ENCODE measurements around the gene ABCC11. TPM values are rescaled to one million over a fixed set of nuclear protein-coding genes. Genes with fewer than 3 reads are reported as not detected.
"Not testable (repeated sequence)": the region's sequence is repeated elsewhere in the genome, so short reads cannot be mapped to it uniquely, and the experiment has no call there.

The ABCC11 gene
- total RNA-seq, 1 donor from 2014 or later, result 0.05 TPM

- no peak for DNase-seq (ENCODE audit: low read depth)
These were observed 1.3 kb downstream of the ABCC11 start for GRCh38 chr16:48246066-48246465.

- no peak for DNase-seq (ENCODE audit: low read depth)
These were observed 2.5 kb downstream of the ABCC11 start for GRCh38 chr16:48244863-48245195.

GRCh38 chr16:48244080-48244862 is 3.1 kb downstream of the ABCC11 start, which contains the start of gene LONP2:
Gene LONP2, plus strand, starts transcription at chr16:48244300. Its CDS starts 89 bp downstream, at chr16:48244389.
- DNase-seq (ENCODE audit: low read depth), result peak; percentile 77

- DNase-seq (ENCODE audit: low read depth), result not testable (repeated sequence)
These were observed 7.2 kb downstream of the ABCC11 start for GRCh38 chr16:48240147-48240546.

GRCh38 chr16:48236286-48236685 is 11.1 kb downstream of the ABCC11 start:
- DNase-seq (ENCODE audit: low read depth), result no peak

GRCh38 chr16:48235556-48236136 is 11.7 kb downstream of the ABCC11 start:
- no peak for DNase-seq (ENCODE audit: low read depth)

- DNase-seq (ENCODE audit: low read depth), result no peak
These were observed 12.2 kb downstream of the ABCC11 start for GRCh38 chr16:48235058-48235555.

- DNase-seq (ENCODE audit: low read depth), result no peak
These were observed 12.7 kb downstream of the ABCC11 start for GRCh38 chr16:48234630-48235029.

GRCh38 chr16:48232493-48233040 is 14.8 kb downstream of the ABCC11 start:
- DNase-seq (ENCODE audit: low read depth), result no peak

- DNase-seq (ENCODE audit: low read depth), result peak; percentile 22
These were observed 15.4 kb downstream of the ABCC11 start for GRCh38 chr16:48231727-48232492.

GRCh38 chr16:48225456-48225855 is 21.9 kb downstream of the ABCC11 start:
- DNase-seq (ENCODE audit: low read depth), result no peak

- no peak for DNase-seq (ENCODE audit: low read depth)
These were observed 23.8 kb downstream of the ABCC11 start for GRCh38 chr16:48223490-48223889.

- no peak for DNase-seq (ENCODE audit: low read depth)
These were observed 26.4 kb downstream of the ABCC11 start for GRCh38 chr16:48220891-48221290.

GRCh38 chr16:48218473-48218872 is 28.9 kb downstream of the ABCC11 start:
- DNase-seq (ENCODE audit: low read depth), result no peak

- DNase-seq (ENCODE audit: low read depth), result no peak
These were observed 29.6 kb downstream of the ABCC11 start for GRCh38 chr16:48217708-48218107.

GRCh38 chr16:48215738-48216137 is 31.6 kb downstream of the ABCC11 start:
- DNase-seq (ENCODE audit: low read depth), result no peak

GRCh38 chr16:48212033-48212432 is 35.3 kb downstream of the ABCC11 start:
- DNase-seq (ENCODE audit: low read depth), result no peak

GRCh38 chr16:48210747-48211146 is 36.6 kb downstream of the ABCC11 start:
- DNase-seq (ENCODE audit: low read depth), result no peak

- no peak for DNase-seq (ENCODE audit: low read depth)
These were observed 40.6 kb downstream of the ABCC11 start for GRCh38 chr16:48206594-48207242.

- DNase-seq (ENCODE audit: low read depth), result no peak
These were observed 42.6 kb downstream of the ABCC11 start for GRCh38 chr16:48204825-48205151.

GRCh38 chr16:48203974-48204824 is 43.1 kb downstream of the ABCC11 start:
- peak; percentile 21 for DNase-seq (ENCODE audit: low read depth)

Measured in renal cortical epithelial cell (primary cell).